SU-DHL-6 (cell line): ENCODE measurements around the gene TADA2B.

Experiments
- H2AFZ ChIP-seq: fragments of 200-600 bp; sonication (generic); 2 replicates; pipeline ENCODE4 v1.6.1; 2014; ENCODE audit warnings: low read depth, mild to moderate bottlenecking, moderate library complexity, mixed read lengths, antibody characterized with exemption, low read length; ENCODE audit not compliant: severe bottlenecking
- H3F3A ChIP-seq: fragments of 200-600 bp; shearing (Covaris generic); 2 replicates; pipeline ENCODE4 v1.6.0; 2016; ENCODE audit warnings: antibody characterized with exemption, mild to moderate bottlenecking; ENCODE audit not compliant: insufficient read depth
- H3K27ac ChIP-seq: fragments of 200-600 bp; sonication (generic); 2 replicates; pipeline ENCODE4 v1.5.1; 2016; ENCODE audit warnings: low read depth, mild to moderate bottlenecking, low read length, moderate library complexity, mixed read lengths
- H3K27me3 ChIP-seq: fragments of 200-600 bp; sonication (generic), shearing (Covaris generic); 2 replicates; pipeline ENCODE4 v1.6.0; 2014; ENCODE audit warnings: mild to moderate bottlenecking, low read length
- H3K36me3 ChIP-seq: fragments of 200-600 bp; sonication (generic); 2 replicates; pipeline ENCODE4 v1.6.1; 2014; ENCODE audit warnings: mild to moderate bottlenecking, low read length, mixed read lengths
- H3K4me2 ChIP-seq: fragments of 300-600, 200-600 bp; shearing (Covaris generic), sonication (generic); 2 replicates; pipeline ENCODE4 v1.6.0; 2014; ENCODE audit warnings: low read length, low read depth, mild to moderate bottlenecking; ENCODE audit not compliant: poor library complexity, severe bottlenecking
- H3K4me3 ChIP-seq: fragments of 200-600 bp; sonication (generic); 2 replicates; pipeline ENCODE4 v1.5.1; 2014; ENCODE audit warnings: antibody characterized with exemption, low read length, mild to moderate bottlenecking, mixed read lengths; ENCODE audit not compliant: insufficient read depth, poor library complexity, severe bottlenecking
- H3K79me2 ChIP-seq: fragments of 200-600 bp; sonication (generic); 2 replicates; pipeline ENCODE4 v1.6.1; 2014; ENCODE audit warnings: mild to moderate bottlenecking, low read length, moderate library complexity; ENCODE audit not compliant: insufficient read depth
- H3K9ac ChIP-seq: fragments of 200-600 bp; sonication (generic); 2 replicates; pipeline ENCODE4 v1.7.0; 2014; ENCODE audit warnings: mild to moderate bottlenecking, low read length
- H3K9me2 ChIP-seq: fragments of 200-600 bp; sonication (generic); replicated peaks from 2 replicates; pipeline ENCODE4 v1.6.1; 2014; ENCODE audit warnings: low read length; ENCODE audit not compliant: insufficient read depth
- H3K9me3 ChIP-seq: fragments of 200-600 bp; sonication (generic); 2 replicates; pipeline ENCODE4 v1.6.1; 2014; ENCODE audit warnings: low read length, mixed read lengths; ENCODE audit not compliant: insufficient read depth
- H4K20me1 ChIP-seq: fragments of 200-600 bp; sonication (generic); 2 replicates; pipeline ENCODE4 v1.6.1; 2014; ENCODE audit warnings: low read depth, mild to moderate bottlenecking, antibody characterized with exemption, low read length, moderate library complexity, mixed read lengths
- EZH2phosphoT487 ChIP-seq: fragments of 200-600 bp; sonication (generic), shearing (Covaris generic); conservative IDR thresholded peaks from 2 replicates; pipeline ENCODE4 v1.6.1; 2018; ENCODE audit warnings: mild to moderate bottlenecking, antibody characterized with exemption, low read length, moderate library complexity, mixed read lengths
- TF ChIP-seq, protein P1 (sequence below): fragments of 200-600 bp; sonication (generic); IDR thresholded peaks from one replicate; pipeline ENCODE4 v1.5.1; 2017; ENCODE audit warnings: antibody characterized with exemption, mild to moderate bottlenecking, low read length, moderate library complexity; ENCODE audit not compliant: insufficient read depth, poor library complexity, severe bottlenecking

Gene TADA2B

GRCh38 chr4:7016512-7016911, 26.7 kb upstream of the TADA2B start:
- no peaks in the 10 kb centered on the region for H3K79me2 ChIP-seq
- H3K9me3 ChIP-seq, result no peaks in the 10 kb centered on the region
- H3K4me2 ChIP-seq, result no peak overlapping the region
- no peak overlapping the region for H3K4me3 ChIP-seq
- no peaks in the 10 kb centered on the region for H4K20me1 ChIP-seq
- 0 out of 2 replicates have a peak, but pooled peaks cover 3% of the 10 kb centered on the region for H3K36me3 ChIP-seq
- no peak overlapping the region for H3K27ac ChIP-seq
- no peaks in the 10 kb centered on the region for H3K9me2 ChIP-seq
- no peaks in the 10 kb centered on the region for H3K27me3 ChIP-seq
- TF ChIP-seq, protein P1, sequence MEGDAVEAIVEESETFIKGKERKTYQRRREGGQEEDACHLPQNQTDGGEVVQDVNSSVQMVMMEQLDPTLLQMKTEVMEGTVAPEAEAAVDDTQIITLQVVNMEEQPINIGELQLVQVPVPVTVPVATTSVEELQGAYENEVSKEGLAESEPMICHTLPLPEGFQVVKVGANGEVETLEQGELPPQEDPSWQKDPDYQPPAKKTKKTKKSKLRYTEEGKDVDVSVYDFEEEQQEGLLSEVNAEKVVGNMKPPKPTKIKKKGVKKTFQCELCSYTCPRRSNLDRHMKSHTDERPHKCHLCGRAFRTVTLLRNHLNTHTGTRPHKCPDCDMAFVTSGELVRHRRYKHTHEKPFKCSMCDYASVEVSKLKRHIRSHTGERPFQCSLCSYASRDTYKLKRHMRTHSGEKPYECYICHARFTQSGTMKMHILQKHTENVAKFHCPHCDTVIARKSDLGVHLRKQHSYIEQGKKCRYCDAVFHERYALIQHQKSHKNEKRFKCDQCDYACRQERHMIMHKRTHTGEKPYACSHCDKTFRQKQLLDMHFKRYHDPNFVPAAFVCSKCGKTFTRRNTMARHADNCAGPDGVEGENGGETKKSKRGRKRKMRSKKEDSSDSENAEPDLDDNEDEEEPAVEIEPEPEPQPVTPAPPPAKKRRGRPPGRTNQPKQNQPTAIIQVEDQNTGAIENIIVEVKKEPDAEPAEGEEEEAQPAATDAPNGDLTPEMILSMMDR, result no peak
- no peak for TF ChIP-seq EZH2phosphoT487
- no peaks in the 10 kb centered on the region for H3F3A ChIP-seq
- no peak overlapping the region for H2AFZ ChIP-seq
- no peak overlapping the region for H3K9ac ChIP-seq

- H3K27ac ChIP-seq, result no peak overlapping the region
- H4K20me1 ChIP-seq, result no peaks in the 10 kb centered on the region
- TF ChIP-seq, protein P1, result no peak
- no peak overlapping the region for H3K9ac ChIP-seq
- no peak overlapping the region for H2AFZ ChIP-seq
- H3K4me2 ChIP-seq, result no peak overlapping the region
- H3K9me3 ChIP-seq, result no peaks in the 10 kb centered on the region
- H3K79me2 ChIP-seq, result no peaks in the 10 kb centered on the region
- H3F3A ChIP-seq, result no peaks in the 10 kb centered on the region
- no peaks in the 10 kb centered on the region for H3K9me2 ChIP-seq
- no peaks in the 10 kb centered on the region for H3K27me3 ChIP-seq
- no peak overlapping the region for H3K4me3 ChIP-seq
- 0 out of 2 replicates have a peak, but pooled peaks cover 3% of the 10 kb centered on the region for H3K36me3 ChIP-seq
Measured at GRCh38 chr4:7017446-7018048, 25.6 kb upstream of the TADA2B start.

GRCh38 chr4:7018281-7018680, 24.9 kb upstream of the TADA2B start:
- Histone ChIP-seq H3K9ac (no peak overlapping the region), H4K20me1 (no peaks in the 10 kb centered on the region), H3K27ac (no peak overlapping the region), H3K36me3 (0 out of 2 replicates have a peak, but pooled peaks cover 3% of the 10 kb centered on the region), H3K4me3 (no peak overlapping the region), H3K9me2 (no peaks in the 10 kb centered on the region), H3K4me2 (no peak overlapping the region), H3F3A (no peaks in the 10 kb centered on the region), H3K27me3 (no peaks in the 10 kb centered on the region), H3K9me3 (no peaks in the 10 kb centered on the region), H3K79me2 (no peaks in the 10 kb centered on the region), H2AFZ (no peak overlapping the region)
- TF ChIP-seq, protein P1, result no peak
- no peak for TF ChIP-seq EZH2phosphoT487
